Muscle layer of duodenum (tissue), 2 donors: ENCODE results near the gene RIPK1.
"Not testable (repeated sequence)": the region's sequence is repeated elsewhere in the genome, so short reads cannot be mapped to it uniquely, and the experiment has no call there.

Experiments
- H3K27ac ChIP-seq: one replicate; pipeline ENCODE4 v1.7.0; 2013; ENCODE audit warnings: mild to moderate bottlenecking, low read length
- H3K27me3 ChIP-seq: one replicate; pipeline ENCODE4 v1.7.0; 2013; ENCODE audit warnings: low read depth, mild to moderate bottlenecking, control low read depth, low read length
- H3K36me3 ChIP-seq, 2 donors: one replicate each; pipeline ENCODE4 v1.7.0; 2013; ENCODE audit warnings: low read length in 2 of 2, control low read depth in 1 of 2, mild to moderate bottlenecking in 1 of 2; ENCODE audit not compliant: insufficient read depth in 2 of 2, control insufficient read depth in 1 of 2
- H3K4me1 ChIP-seq, 2 donors: one replicate each; pipeline ENCODE4 v1.7.0; 2013; ENCODE audit warnings: low read length in 2 of 2, mild to moderate bottlenecking in 2 of 2, control low read depth in 1 of 2, moderate library complexity in 1 of 2; ENCODE audit not compliant: insufficient read depth in 2 of 2, control insufficient read depth in 1 of 2
- H3K4me3 ChIP-seq, 2 donors: one replicate each; pipeline ENCODE4 v1.7.0; 2013; ENCODE audit warnings: low read length in 2 of 2, low read depth in 1 of 2, mild to moderate bottlenecking in 1 of 2
- H3K9me3 ChIP-seq, 2 donors: one replicate each; pipeline ENCODE4 v1.7.0; 2013; ENCODE audit warnings: low read length in 2 of 2, control low read depth in 1 of 2, mild to moderate bottlenecking in 1 of 2; ENCODE audit not compliant: control insufficient read depth in 1 of 2
- donor health status: healthy.

Gene RIPK1

GRCh38 chr6:3068329-3069214, at the start of gene RIPK1:
Gene RIPK1 (plus strand): TSS chr6:3068494. CDS start chr6:3076824, 8,330 bp downstream.
- peaks cover 5 to 28% of the 10 kb centered on the region in 2 donors for H3K4me1 ChIP-seq
- H3K9me3 ChIP-seq = no peaks in the 10 kb centered on the region

GRCh38 chr6:3019065-3019464, 49.2 kb upstream of the RIPK1 start:
- no peak overlapping the region for H3K27ac ChIP-seq
- no peaks in the 10 kb centered on the region for H3K27me3 ChIP-seq
- no peaks in the 10 kb centered on the region for H3K4me1 ChIP-seq
- no peaks in the 10 kb centered on the region for H3K9me3 ChIP-seq
- no peak overlapping the region for H3K4me3 ChIP-seq
- H3K36me3 ChIP-seq = peaks cover 27 to 48% of the 10 kb centered on the region in 2 donors

More at GRCh38 chr6:3068329-3069214, at the start of gene RIPK1:
- Histone ChIP-seq H3K4me3 (peak within 1 kb of the TSS; percentile 82 to 84), H3K27me3 (no peaks in the 10 kb centered on the region), H3K27ac (peak within 1 kb of the TSS; percentile 92), H3K36me3 (peaks cover 5 to 6% of the 10 kb centered on the region in 2 donors)

GRCh38 chr6:3019749-3020320, 48.5 kb upstream of the RIPK1 start:
- Histone ChIP-seq H3K4me1 (peaks cover 0 to 4% of the 10 kb centered on the region in 2 donors), H3K27ac (no peak overlapping the region), H3K9me3 (no peaks in the 10 kb centered on the region), H3K27me3 (no peaks in the 10 kb centered on the region), H3K4me3 (no peak overlapping the region), H3K36me3 (peaks cover 22 to 40% of the 10 kb centered on the region in 2 donors)

- peaks cover 13 to 28% of the 10 kb centered on the region in 2 donors for H3K36me3 ChIP-seq
- H3K4me1 ChIP-seq, H3K27ac ChIP-seq, H3K4me3 ChIP-seq, H3K27me3 ChIP-seq, H3K9me3 ChIP-seq: not testable (repeated sequence)
Measured at GRCh38 chr6:3020976-3021598, 47.2 kb upstream of the RIPK1 start.

GRCh38 chr6:3022765-3023662, 45.3 kb upstream of the RIPK1 start:
- H3K9me3 ChIP-seq = no peaks in the 10 kb centered on the region
- peak overlapping the region; percentile 50 to 86 for H3K4me3 ChIP-seq
- peaks cover 0 to 9% of the 10 kb centered on the region in 2 donors for H3K36me3 ChIP-seq
- peaks cover 0 to 8% of the 10 kb centered on the region in 2 donors for H3K4me1 ChIP-seq
- peak overlapping the region; percentile 95 for H3K27ac ChIP-seq
- no peaks in the 10 kb centered on the region for H3K27me3 ChIP-seq

- peaks cover 0 to 8% of the 10 kb centered on the region in 2 donors for H3K4me1 ChIP-seq
- peaks cover 0 to 9% of the 10 kb centered on the region in 2 donors for H3K36me3 ChIP-seq
- no peaks in the 10 kb centered on the region for H3K27me3 ChIP-seq
- H3K9me3 ChIP-seq = no peaks in the 10 kb centered on the region
- H3K27ac ChIP-seq = peak overlapping the region; percentile 95
- H3K4me3 ChIP-seq = peak overlapping the region; percentile 50 to 86
Measured at GRCh38 chr6:3023663-3024483, 44.4 kb upstream of the RIPK1 start.

GRCh38 chr6:3026791-3027626, 41.3 kb upstream of the RIPK1 start:
- Histone ChIP-seq H3K36me3 (no peaks in the 10 kb centered on the region), H3K9me3 (no peaks in the 10 kb centered on the region), H3K27ac (no peak overlapping the region), H3K4me3 (no peak overlapping the region), H3K27me3 (no peaks in the 10 kb centered on the region), H3K4me1 (peaks cover 0 to 8% of the 10 kb centered on the region in 2 donors)

- H3K36me3 ChIP-seq, H3K27ac ChIP-seq, H3K4me3 ChIP-seq, H3K4me1 ChIP-seq, H3K9me3 ChIP-seq, H3K27me3 ChIP-seq: not testable (repeated sequence)
Measured at GRCh38 chr6:3028156-3028555, 40.1 kb upstream of the RIPK1 start.

- Histone ChIP-seq H3K4me1 (no peaks in the 10 kb centered on the region), H3K4me3 (no peak overlapping the region), H3K36me3 (no peaks in the 10 kb centered on the region), H3K27me3 (no peaks in the 10 kb centered on the region), H3K9me3 (no peaks in the 10 kb centered on the region), H3K27ac (no peak overlapping the region)
Measured at GRCh38 chr6:3031857-3032640, 36.2 kb upstream of the RIPK1 start.
